DMS114 treated with DMSO at 0.1 percent for 48 hours (cell line): ENCODE measurements around the gene RPE.

ENCODE experiments used
- DNase-seq: peaks from one replicate; lab custom pipeline; 2025; ENCODE audit not compliant: unreplicated experiment; lab: John Stamatoyannopoulos, UW

The RPE gene

GRCh38 chr2:210000464-210001324 is 1.7 kb upstream of the RPE start:
- DNase-seq = no peak

GRCh38 chr2:210003359-210003758 is 921 bp downstream of the RPE start:
- DNase-seq = no peak

GRCh38 chr2:210004881-210005280 is 2.4 kb downstream of the RPE start:
- no peak for DNase-seq

- DNase-seq = no peak
Measured at GRCh38 chr2:210007895-210008294, 5.5 kb downstream of the RPE start.

- DNase-seq = no peak
Measured at GRCh38 chr2:210009126-210009525, 6.7 kb downstream of the RPE start.

GRCh38 chr2:210009896-210010295 is 7.5 kb downstream of the RPE start:
- no peak for DNase-seq

GRCh38 chr2:210020138-210020537 is 17.7 kb downstream of the RPE start:
- DNase-seq = no peak

- no peak for DNase-seq
Measured at GRCh38 chr2:210022824-210023223, 20.4 kb downstream of the RPE start.

- DNase-seq = no peak
Measured at GRCh38 chr2:210027608-210028007, 25.2 kb downstream of the RPE start.

GRCh38 chr2:210028178-210028577 is 25.7 kb downstream of the RPE start:
- no peak for DNase-seq

- no peak for DNase-seq
Measured at GRCh38 chr2:210034087-210034683, 31.7 kb downstream of the RPE start.

GRCh38 chr2:210035679-210036078 is 33.2 kb downstream of the RPE start:
- no peak for DNase-seq

GRCh38 chr2:210038078-210038477 is 35.6 kb downstream of the RPE start:
- no peak for DNase-seq

GRCh38 chr2:210046851-210047500 is 44.5 kb downstream of the RPE start:
- DNase-seq = no peak

GRCh38 chr2:210049831-210050230 is 47.4 kb downstream of the RPE start:
- no peak for DNase-seq

GRCh38 chr2:210050885-210051284 is 48.4 kb downstream of the RPE start:
- DNase-seq = no peak

- DNase-seq = no peak
Measured at GRCh38 chr2:210054696-210055095, 52.3 kb downstream of the RPE start.

- DNase-seq = no peak
Measured at GRCh38 chr2:210055825-210056224, 53.4 kb downstream of the RPE start.

- no peak for DNase-seq
Measured at GRCh38 chr2:210063306-210063705, 60.9 kb downstream of the RPE start.
